Raji (cell line): Measurements from ENCODE around the gene CLMN.

Experiments used
- POLR2A ChIP-seq: IDR thresholded peaks from 2 replicates; pipeline ENCODE4 v1.6.1; 2011; ENCODE audit warnings: low read depth, low read length, control low read depth; ENCODE audit not compliant: insufficient read depth

The CLMN gene

DNA sequence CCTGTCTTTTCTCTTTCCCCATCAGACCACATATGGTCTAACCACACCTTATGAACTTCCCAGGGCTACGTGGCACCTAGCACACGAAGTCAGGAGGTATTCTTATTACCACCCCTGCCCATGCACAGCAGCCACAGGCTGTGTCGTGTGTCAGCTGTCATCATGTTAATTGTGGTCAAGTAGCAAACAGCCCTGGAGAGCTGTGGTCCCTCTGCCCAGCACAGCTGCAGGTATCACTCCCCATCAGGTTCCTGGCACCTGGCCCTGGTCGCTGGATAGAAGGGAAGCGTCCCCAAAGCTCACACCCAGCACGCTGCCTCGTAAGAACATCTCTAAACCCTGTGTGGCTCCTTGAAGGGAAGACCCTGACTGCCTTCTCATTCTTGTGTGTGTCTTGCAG, 45.4 kb downstream of the CLMN start:
- no peak for TF ChIP-seq POLR2A

DNA sequence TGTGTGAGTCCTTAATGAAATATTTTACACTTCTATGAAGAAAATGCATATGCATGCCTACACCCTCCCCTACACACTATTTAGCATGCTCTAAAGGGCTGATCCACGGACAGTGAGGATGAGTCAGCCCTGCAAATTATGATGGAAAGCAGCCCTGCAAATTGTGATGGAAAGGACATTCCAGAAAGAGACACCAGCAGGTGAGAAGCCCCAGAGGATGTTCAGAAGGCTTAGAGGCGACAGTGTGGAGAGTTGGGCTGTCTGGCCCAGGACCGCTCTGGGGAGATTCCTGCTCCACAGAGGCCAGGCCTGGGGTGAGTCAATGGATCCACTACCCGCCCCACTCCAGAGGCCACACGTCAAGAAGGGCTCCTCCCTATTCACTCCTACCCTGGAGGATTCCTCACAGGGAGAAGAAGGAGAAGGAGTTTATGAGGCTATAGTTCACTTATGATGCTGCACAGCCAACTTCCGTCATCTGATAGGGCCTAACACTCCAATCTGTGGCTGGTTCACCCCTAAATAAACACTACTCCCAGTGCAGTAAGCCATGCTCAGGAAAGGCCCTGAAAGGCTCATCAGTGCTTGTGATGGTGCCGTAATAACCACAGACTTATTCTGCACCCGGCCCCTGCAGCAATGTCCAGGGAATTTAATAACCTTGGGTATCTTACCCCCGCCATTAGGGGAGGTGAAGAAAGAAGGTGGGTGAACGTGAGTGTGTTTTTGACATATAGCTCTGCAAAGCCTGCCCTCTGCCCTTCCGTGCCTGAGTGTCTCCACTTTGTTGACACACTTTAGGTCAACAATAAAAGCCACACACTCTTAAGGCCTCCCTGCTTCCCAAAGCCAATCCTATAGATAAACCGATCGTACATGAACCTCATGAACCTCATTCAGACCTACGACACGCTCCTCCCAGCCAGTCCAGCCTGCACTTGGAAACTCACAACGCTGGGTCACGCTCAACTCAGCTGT, 46.4 kb downstream of the CLMN start:
- TF ChIP-seq POLR2A, result no peak

DNA sequence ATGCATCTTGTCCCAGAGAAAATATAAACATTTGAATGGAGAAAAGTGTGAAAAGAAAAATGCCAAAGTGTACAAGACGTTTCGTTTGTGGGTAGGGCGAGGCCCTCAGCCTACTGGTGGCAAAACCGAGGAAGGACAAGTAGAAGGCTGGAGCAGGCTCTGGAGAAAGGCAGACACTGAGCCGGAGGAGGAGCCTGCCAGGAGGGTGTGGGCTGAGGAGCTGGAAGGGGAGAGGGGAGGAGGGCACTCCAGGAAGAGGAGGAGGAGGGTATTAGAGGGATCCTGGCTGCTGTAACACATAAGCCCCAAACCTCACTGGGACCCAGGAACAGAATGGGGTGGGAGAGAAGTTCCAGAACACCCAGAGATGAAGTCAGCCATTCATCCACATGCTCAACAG, 47.7 kb downstream of the CLMN start:
- no peak for TF ChIP-seq POLR2A

DNA sequence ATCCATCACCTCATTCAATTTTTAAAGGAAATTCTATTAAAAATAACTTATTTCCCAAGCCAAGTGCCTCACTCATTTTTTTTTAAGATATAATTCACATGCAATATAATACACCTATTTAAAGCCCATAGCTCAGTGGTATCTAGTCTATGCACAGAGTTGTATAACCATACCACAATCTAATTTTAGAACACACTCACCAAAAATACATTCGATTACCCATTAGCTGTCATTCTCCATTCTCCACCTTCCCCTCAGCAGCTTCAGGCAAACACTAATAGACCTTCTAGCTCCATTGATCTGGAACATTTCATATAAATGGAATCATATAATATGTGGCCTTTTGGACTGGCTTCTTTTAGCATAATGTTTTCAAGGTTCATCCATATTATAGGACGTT, 49.5 kb downstream of the CLMN start:
- TF ChIP-seq POLR2A, result no peak

DNA sequence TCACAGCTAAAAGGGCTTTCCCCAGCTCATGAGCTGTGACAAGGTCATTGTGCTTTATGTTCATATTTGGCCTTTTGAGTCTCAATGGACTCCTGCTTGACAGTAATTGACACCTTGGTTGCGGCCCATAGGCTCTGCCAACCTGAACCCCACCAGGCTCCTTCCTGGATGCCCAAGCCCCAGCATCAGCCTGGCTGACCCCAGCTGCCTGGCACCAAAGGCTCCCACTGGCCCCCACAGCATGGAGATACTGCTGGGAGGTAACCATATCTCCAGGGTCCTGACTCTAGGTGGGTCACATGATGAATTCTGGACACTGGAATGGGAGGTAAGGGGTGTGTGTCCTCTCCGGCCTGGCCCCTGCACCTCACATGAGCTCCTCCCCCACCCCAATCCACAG, 50.2 kb downstream of the CLMN start:
- no peak for TF ChIP-seq POLR2A

DNA sequence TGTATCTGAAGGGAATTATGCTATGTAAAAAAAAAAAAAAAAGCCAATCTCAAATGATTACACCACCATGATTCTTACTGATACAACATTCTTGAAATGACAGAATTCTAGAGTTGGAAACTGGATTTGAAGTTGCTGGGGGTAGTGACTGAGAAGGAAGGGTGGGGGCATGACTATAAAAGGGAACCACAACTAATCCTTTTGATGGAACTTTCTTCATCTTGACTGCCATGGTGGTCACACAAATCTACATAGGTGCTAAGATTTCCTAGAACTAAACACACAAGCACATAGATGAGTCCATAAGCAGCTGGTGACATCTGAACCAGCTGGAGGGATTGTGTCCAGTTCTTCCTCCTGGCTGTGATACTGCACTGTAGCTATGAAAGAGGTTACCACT, 51.4 kb downstream of the CLMN start:
- TF ChIP-seq POLR2A, result no peak

DNA sequence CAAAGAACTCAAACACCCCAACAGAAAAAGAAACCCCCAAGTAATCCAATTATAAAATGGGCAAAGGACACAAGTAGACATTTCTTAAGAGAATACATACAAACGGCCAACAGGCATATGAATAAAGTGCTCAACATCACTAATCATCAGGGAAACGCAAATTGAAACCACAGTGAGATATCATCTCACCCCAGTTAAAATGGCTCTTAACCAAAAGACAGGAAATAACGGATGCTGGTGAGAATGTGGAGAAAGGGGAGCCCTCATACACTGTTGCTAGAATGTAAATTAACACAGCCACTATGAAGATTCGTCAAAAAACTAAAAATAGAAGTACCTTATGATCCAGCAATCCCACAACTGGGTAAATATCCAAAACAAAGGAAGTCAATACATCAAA, 52.4 kb downstream of the CLMN start:
- TF ChIP-seq POLR2A, result no peak

DNA sequence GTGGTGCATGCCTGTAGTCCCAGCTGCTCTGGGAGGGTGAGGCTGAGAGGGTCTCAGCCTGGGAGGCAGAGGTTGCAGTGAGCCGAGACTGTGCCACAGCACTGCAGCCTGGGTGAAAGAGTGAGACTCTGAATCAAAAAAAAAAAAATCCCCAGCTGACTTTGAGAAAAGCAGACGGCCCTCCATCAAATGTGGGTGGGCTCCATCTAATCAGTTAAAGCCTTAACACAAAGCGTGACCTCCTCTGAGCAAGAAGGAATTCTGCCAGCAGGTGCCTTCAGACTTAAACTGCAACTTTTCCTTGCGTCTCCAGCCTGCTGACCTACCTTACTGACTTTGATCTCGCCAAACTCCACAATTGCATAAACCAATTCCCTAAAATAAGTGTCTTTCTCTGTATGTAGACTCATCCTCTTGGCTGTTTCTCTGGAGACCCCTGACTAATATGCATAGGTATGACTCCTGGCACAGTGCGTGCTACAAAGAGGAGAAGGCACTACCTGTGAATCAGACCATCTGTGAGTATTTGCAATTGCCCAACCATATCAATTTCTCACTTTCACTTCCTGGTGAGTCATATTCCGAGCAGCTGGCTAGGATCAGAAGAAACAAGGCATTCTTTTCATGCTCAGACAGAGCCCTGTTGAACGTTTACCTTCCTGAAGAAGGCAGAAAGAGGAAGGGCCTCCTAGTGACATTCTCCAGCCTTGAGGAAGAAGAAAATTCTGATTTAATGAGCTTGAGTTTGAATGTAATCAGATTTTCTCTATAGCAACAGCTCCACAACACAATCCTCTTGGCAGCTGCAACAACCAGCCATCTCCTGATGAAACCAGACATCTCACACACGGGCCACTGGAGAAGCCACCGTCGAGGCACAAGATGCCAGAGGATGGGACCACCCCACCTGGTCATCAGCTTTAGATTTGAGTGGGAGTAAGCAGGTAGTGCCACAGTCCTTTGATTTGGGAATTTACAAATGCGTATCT, 54.3 kb downstream of the CLMN start:
- TF ChIP-seq POLR2A, result no peak

DNA sequence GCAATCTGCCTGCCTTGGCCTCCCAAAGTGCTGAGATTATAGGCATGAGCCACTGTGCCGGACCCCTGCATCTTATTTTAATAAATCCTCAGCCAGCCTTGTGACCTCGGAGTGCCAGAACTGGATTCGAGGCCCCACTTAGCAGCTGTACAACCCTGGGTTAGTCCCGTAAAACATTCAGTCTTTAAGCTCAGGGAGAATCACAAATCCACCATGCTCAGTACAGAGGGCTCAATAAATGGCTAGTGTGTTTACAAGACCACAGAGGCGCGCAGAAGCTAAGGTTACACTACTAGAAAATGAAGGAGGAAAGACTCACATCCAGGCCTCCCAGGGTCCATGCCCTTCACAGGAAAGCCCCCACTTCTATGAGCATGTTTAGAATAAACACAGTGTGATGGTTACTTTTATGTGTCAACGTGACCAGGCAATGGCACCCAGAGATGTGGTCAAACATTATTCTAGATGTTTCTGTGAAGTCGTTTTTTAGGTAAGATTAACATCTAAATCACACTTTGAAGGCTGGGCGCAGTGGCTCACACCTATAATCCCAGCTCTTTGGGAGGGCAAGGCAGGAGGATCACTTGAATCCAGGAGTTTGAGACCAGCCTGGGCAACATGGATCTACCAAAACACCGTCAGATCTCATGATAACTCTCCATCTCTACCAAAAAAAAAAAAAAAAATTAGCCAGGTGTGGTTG, 55.3 kb downstream of the CLMN start:
- no peak for TF ChIP-seq POLR2A

DNA sequence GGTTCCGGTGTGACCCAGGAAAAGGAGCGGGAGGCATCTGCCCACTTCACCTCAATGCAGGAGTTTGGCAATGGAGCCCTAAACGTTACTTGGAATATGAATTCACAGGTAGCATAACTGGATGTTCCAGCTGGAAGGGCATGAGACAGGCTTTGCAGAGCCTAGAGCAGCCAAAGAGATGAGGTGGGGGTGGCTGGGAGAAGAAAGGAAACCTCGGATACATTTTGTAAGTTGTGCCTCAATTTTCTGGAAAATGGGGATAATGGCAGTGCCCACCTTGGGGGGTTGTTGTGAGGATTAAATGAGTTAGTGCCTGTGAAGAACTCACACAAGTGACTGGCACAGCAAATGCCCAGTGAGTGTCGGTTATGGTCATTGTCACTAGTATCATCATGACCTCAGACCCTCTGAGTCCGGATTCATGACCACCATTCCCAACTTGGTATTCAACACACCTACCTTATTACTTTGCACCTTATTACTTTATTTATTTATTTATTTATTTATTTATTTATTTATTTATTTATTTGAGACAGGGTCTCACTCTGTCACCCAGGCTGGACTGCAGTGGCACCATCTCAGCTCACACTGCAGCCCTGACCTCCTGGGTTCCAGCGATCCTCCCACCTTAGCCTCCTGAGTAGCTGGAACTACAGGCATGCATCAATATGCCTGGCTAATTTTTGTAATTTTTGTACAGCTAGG, 56.0 kb downstream of the CLMN start:
- TF ChIP-seq POLR2A, result no peak

DNA sequence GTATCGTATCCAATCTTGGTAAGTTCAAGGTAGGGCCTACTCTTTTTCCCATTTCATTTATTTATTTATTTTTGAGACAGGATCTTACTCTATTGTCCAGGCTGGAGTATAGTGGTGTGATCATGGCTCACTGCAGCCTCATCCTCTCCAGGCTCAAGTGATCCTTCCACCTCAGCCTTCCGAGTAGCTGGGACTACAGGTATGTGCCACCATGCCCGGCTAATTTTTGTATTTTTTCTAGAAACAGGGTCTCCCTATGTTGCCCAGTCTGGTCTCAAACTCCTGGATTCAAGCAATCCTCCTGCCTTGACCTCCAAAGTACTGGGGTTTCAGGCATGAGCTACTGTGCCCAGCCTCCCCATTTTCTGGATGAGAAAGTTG, 57.2 kb downstream of the CLMN start:
- no peak for TF ChIP-seq POLR2A

DNA sequence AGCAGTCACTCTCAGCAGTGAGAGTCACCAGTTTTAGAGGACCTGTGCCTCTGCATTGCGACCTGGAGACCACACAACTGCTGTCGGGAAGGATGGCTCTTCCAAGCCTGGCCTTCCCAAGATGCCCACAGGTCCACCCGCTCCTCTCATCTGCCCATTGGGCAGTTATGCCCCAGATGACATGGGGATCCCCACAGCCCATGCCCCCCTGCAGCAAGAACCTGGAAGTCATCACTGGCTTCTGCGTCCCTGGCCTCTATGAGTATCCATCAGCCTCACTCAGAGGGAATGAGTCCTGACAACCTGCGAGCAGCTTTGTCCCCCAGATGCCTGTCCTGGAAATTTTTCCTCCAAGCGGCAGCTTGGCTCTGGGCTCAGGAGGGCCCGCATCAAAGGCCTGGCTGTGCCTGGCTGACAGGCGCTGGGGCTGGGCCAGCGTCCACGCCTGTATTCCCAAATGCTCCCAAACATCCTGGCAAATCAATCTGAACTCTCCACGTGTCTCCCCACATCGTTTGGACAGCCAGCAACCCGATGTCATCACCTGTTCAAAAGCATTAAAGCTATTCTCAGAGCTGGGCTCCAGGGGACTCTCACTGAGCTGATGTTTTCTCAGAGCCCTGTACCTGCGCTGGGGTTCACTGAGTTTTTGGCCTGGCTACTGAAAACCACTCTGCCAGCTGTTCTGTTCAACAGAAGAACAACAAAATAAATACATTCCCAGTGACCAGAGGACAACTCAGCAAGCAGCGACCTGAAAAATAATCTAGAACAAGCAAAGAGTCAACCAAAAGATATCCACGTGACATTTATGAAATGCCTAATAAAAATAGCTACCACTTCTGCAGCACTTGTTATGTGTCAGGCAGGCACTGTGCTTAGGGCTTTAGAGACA, 57.8 kb downstream of the CLMN start:
- TF ChIP-seq POLR2A, result no peak

DNA sequence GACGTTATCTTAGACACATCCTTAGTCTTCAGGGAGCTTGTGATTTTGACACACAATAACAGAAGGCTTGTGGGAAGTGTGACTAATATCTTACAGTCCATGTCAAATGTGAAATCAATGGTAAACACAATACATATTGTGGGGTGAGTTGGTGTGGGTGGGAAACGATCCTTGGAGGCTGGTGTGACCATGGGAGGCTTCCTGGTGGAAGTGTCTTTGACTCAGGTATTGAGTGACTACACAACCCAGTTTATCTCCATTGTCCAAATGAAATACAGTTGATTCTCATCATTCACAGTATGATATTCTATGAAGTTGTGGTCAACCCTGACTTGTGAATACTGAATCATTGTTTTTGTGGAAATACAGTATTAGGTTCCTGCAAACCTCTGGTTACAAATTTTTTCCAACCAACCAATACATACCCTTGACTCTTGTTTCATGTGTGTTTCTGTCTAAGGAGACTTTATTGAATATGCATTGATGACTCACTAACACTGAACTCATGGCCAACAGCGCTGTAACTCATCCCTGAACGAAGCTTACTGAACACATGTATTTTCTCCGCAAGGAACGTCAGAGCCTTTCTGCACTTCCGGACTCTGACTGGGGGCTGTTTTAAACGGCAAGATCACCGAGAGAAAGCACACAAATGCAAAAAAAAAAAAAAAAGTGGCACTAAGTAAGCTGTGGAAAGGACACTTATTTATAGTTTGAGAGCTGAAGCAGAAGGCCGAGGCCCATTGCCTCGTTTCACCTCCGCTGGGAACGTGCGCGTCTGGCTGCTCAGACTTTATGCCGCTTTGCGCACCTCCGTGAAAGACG, 59.0 kb downstream of the CLMN start:
- no peak for TF ChIP-seq POLR2A
